SK-N-SH (cell line): ENCODE data around the gene CLCN6. TPM values are rescaled to one million over a fixed set of nuclear protein-coding genes. Genes with fewer than 3 reads are reported as not detected.

Experiments
- CTCF ChIA-PET: fragments of 300-600, 350-600 bp; formaldehyde crosslinking; extraction: SDS; loops from one replicate; lab custom pipeline; 2021; lab: Yijun Ruan, JAX
- POLR2A ChIA-PET: fragments of 350-600 bp; sonication (Branson Sonifier 250); formaldehyde crosslinking; extraction: SDS; loops from one replicate; lab custom pipeline; 2020; ENCODE audit warnings: antibody characterized with exemption, inconsistent platforms; lab: Yijun Ruan, JAX
- DNase-seq: peaks from one replicate; pipeline ENCODE4 v3.0.0; 2012
- H2AFZ ChIP-seq: fragments of 200-600 bp; sonication (generic); 2 replicates; pipeline ENCODE4 v1.8.1; 2016; ENCODE audit warnings: antibody characterized with exemption, mild to moderate bottlenecking, low read depth
- H3F3A ChIP-seq: fragments of 200-600 bp; sonication (generic); replicated peaks from 2 replicates; pipeline ENCODE3; 2016; ENCODE audit warnings: antibody characterized with exemption, mild to moderate bottlenecking; ENCODE audit not compliant: insufficient read depth
- H3K27ac ChIP-seq, 2 experiments: fragments of 200-500 bp in 1 of 2; fragments of 200-600 bp in 1 of 2; sonication (Bioruptor generic) in 1 of 2; sonication (generic), shearing (Covaris generic) in 1 of 2; 2 replicates each; pipeline versions ENCODE4 v1.5.1 to v1.6.1; 2014 to 2016; ENCODE audit warnings: low read depth in 2 of 2, inconsistent platforms in 1 of 2, low read length in 1 of 2, mild to moderate bottlenecking in 1 of 2, mixed read lengths in 1 of 2
- H3K27me3 ChIP-seq: fragments of 200-600 bp; sonication (generic), shearing (Covaris generic); 2 replicates; pipeline ENCODE4 v1.6.1; 2016; ENCODE audit warnings: mixed run types; ENCODE audit not compliant: insufficient read depth
- H3K36me3 ChIP-seq, 2 experiments: fragments of 200-500 bp in 1 of 2; fragments of 200-600 bp in 1 of 2; sonication (Bioruptor generic) in 1 of 2; sonication (generic) in 1 of 2; replicated peaks in 1 of 2; 2 replicates each; pipeline versions ENCODE3 to v1.5.1; 2014 to 2016; ENCODE audit warnings: low read length in 1 of 2, mild to moderate bottlenecking in 1 of 2; ENCODE audit not compliant: insufficient read depth in 2 of 2, control insufficient read depth in 1 of 2
- H3K4me1 ChIP-seq, 2 experiments: fragments of 200-500 bp in 1 of 2; fragments of 200-600 bp in 1 of 2; sonication (Bioruptor generic) in 1 of 2; sonication (generic), shearing (Covaris generic) in 1 of 2; 2 replicates each; pipeline versions ENCODE4 v1.5.1 to v1.6.1; 2014 to 2016; ENCODE audit warnings: low read depth in 1 of 2, low read length in 1 of 2, mixed run types in 1 of 2; ENCODE audit not compliant: insufficient read depth in 2 of 2, control insufficient read depth in 1 of 2
- H3K4me2 ChIP-seq: fragments of 200-600 bp; sonication (generic), shearing (Covaris generic); 2 replicates; pipeline ENCODE4 v1.6.1; 2017; ENCODE audit warnings: mixed run types
- H3K4me3 ChIP-seq, 2 experiments: fragments of 200-500 bp in 1 of 2; fragments of 200-600 bp in 1 of 2; sonication (Bioruptor generic) in 1 of 2; sonication (generic), shearing (Covaris generic) in 1 of 2; 2 replicates each; pipeline versions ENCODE4 v1.5.1 to v1.8.1; 2014 to 2016; ENCODE audit warnings: low read depth in 2 of 2, inconsistent platforms in 1 of 2, low read length in 1 of 2, mild to moderate bottlenecking in 1 of 2, mixed read lengths in 1 of 2, moderate library complexity in 1 of 2
- H3K79me2 ChIP-seq: fragments of 200-600 bp; sonication (generic); 2 replicates; pipeline ENCODE4 v1.8.1; 2017; ENCODE audit warnings: mild to moderate bottlenecking; ENCODE audit not compliant: insufficient read depth
- H3K9ac ChIP-seq: fragments of 200-600 bp; sonication (generic); 2 replicates; pipeline ENCODE4 v1.6.1; 2017; ENCODE audit warnings: mixed run types
- H3K9me2 ChIP-seq: fragments of 200-600 bp; sonication (generic); 2 replicates; pipeline ENCODE4 v1.6.1; 2017; ENCODE audit warnings: mixed run types
- H3K9me3 ChIP-seq: fragments of 200-600 bp; sonication (generic); 2 replicates; pipeline ENCODE4 v1.6.1; 2017; ENCODE audit warnings: mixed run types, mild to moderate bottlenecking, moderate library complexity
- H4K20me1 ChIP-seq: fragments of 200-600 bp; sonication (generic); 2 replicates; pipeline ENCODE4 v1.6.1; 2017; ENCODE audit warnings: mild to moderate bottlenecking, mixed run types; ENCODE audit not compliant: insufficient read depth
- GABPA ChIP-seq: IDR thresholded peaks from 2 replicates; pipeline ENCODE4 v1.4.0; 2012; ENCODE audit warnings: low read depth, mild to moderate bottlenecking
- RCOR1 ChIP-seq: fragments of 150-350 bp; IDR thresholded peaks from 2 replicates; pipeline ENCODE4 v1.6.1; 2017; ENCODE audit warnings: antibody characterized with exemption, low read length
- RFX5 ChIP-seq: IDR thresholded peaks from 2 replicates; pipeline ENCODE4 v1.6.1; 2012; ENCODE audit warnings: mild to moderate bottlenecking, improper control_type of control experiment, low read length
- RXRA ChIP-seq: IDR thresholded peaks from 2 replicates; pipeline ENCODE4 v1.4.0; 2012; ENCODE audit warnings: low read depth, mild to moderate bottlenecking, borderline replicate concordance
- WGBS: methylation state at CpG from one replicate; pipeline ENCODE4 v1.1.6; 2017; ENCODE audit warnings: low lambda C conversion rate; 5-methylcytosine and 5-hydroxymethylcytosine counted together
- polyA plus RNA-seq, 3 experiments: library from polyadenylated mRNA; depleted of rRNA; stranded (reverse); fragments of >200 nt; gene quantifications; 2 replicates each; pipeline ENCODE4 v1.2.3, GENCODE V29; 2012
- TF ChIP-seq, protein P1 (sequence below): IDR thresholded peaks from 2 replicates; pipeline ENCODE4; 2012
- TF ChIP-seq, protein P2 (sequence below): fragments of 150-350 bp; IDR thresholded peaks from 2 replicates; pipeline ENCODE4 v1.6.1; 2017; ENCODE audit warnings: antibody characterized with exemption, low read length, low read depth, borderline replicate concordance

CLCN6 gene
- polyA plus RNA-seq, 1 of the 3 experiments (the other 2 are of a cell fraction) = 7.4 TPM

DNA sequence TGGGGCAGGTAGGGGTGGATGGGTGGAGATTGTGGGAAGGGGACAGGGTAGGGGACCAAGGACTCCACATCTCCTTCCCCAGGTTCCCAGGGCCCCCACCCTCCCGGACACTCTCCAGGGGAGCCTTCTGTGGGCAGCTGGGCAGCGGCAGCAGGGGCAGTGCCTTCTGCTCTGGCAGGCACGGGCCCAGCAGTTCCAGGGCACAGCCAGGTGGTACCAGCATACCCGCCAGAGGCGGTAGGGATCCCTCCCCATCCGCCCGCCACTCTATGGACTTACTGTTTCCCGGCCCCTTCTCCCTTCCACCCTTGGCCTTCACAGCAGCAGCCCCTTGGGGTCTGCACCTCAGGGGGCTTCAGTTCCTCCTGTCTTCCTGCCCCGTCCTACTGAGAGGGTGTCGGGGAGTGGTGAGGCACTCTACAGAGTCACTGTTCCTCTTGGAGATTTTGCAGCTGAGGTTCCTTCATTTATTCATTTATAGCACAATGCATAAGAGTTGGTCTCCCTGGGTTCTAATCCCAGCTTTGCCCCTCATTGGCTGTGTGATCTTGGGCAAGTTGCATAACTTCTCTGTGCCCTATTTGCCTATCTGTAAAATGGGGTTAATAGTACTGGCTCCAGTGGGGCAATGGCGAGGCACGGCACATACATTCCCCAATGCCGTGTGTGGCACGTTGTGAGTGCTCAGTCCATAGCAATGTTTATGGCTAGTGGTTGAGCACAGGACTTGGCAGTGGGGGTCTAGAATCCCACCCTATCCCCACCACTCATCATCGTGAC, 27.0 kb upstream of the CLCN6 start:
- no peak overlapping the region for H3K4me3 ChIP-seq
- no peaks in the 10 kb centered on the region for H3K27me3 ChIP-seq
- 73% methylated on average over 11 of the region's 15 CpGs for WGBS
- no peak overlapping the region for H2AFZ ChIP-seq
- no peaks in the 10 kb centered on the region for H3K9me2 ChIP-seq
- no peaks in the 10 kb centered on the region for H3K79me2 ChIP-seq
- peaks cover 0 to 6% of the 10 kb centered on the region in 2 experiments; a peak in 1 of 4 replicates for H3K4me1 ChIP-seq
- H3K9ac ChIP-seq = no peak overlapping the region
- POLR2A ChIA-PET = no interaction called here
- DNase-seq = no peak
- H3F3A ChIP-seq = no peaks in the 10 kb centered on the region
- no peaks in the 10 kb centered on the region for H3K9me3 ChIP-seq
- CTCF ChIA-PET = interaction anchor here (0.8 kb wide), 1 partner anchor 11 kb away, joined by 3 read pairs; no protein-coding TSS in a partner anchor
- TF ChIP-seq, protein P1, sequence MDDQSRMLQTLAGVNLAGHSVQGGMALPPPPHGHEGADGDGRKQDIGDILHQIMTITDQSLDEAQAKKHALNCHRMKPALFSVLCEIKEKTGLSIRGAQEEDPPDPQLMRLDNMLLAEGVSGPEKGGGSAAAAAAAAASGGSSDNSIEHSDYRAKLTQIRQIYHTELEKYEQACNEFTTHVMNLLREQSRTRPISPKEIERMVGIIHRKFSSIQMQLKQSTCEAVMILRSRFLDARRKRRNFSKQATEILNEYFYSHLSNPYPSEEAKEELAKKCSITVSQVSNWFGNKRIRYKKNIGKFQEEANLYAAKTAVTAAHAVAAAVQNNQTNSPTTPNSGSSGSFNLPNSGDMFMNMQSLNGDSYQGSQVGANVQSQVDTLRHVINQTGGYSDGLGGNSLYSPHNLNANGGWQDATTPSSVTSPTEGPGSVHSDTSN = no peak
- no peak for TF ChIP-seq RXRA
- no peak for TF ChIP-seq RFX5
- TF ChIP-seq, protein P2, sequence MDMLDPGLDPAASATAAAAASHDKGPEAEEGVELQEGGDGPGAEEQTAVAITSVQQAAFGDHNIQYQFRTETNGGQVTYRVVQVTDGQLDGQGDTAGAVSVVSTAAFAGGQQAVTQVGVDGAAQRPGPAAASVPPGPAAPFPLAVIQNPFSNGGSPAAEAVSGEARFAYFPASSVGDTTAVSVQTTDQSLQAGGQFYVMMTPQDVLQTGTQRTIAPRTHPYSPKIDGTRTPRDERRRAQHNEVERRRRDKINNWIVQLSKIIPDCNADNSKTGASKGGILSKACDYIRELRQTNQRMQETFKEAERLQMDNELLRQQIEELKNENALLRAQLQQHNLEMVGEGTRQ = no peak
- TF ChIP-seq RCOR1 = no peak
- TF ChIP-seq, all 33 proteins: peak for 0
- Histone ChIP-seq H4K20me1 (no peaks in the 10 kb centered on the region), H3K4me2 (no peak overlapping the region), H3K36me3 (no peaks in the 10 kb centered on the region), H3K27ac (no peak overlapping the region)

DNA sequence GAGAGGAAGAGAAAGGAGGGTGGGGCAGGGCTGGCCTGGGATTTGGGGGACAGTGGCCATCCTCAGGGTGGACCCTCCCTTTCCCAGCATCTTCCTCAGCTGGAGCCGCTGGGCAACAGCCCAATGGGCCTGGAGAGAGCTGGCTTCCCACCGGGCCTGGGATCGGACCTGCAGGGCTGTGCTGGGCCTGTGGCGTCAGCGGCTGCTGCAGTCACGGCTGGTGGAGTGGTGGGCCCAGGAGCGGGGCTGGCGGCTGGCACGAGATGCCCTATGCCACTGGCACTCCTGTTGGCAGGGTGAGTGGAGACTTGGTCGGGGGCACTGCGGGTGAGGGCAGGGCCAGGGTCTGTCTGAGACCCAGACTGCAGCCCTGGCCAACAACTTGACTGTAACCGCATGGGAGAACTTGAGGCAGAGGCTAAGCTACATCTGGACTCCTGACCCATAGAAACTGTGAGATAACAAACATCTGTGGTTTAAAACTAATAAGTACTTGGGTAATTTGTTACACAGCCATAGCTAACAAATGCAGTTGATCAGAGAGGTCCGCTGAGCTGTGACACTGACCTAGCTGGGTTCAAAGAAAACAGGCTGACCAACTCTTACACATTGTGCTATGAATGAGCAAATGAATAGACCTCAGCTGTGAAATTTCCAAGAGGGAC, 26.1 kb upstream of the CLCN6 start:
- Histone ChIP-seq H3K4me1 (peaks cover 0 to 11% of the 10 kb centered on the region in 2 experiments; a peak in 1 of 4 replicates), H3K79me2 (no peaks in the 10 kb centered on the region), H3F3A (no peaks in the 10 kb centered on the region), H3K9me3 (no peaks in the 10 kb centered on the region), H3K9me2 (no peaks in the 10 kb centered on the region), H4K20me1 (no peaks in the 10 kb centered on the region), H3K4me3 (no peak overlapping the region), H3K4me2 (no peak overlapping the region)
- DNase-seq = no peak
- POLR2A ChIA-PET = no interaction called here
- WGBS = 75% methylated on average over 4 of the region's 13 CpGs
- TF ChIP-seq GABPA = no peak
- TF ChIP-seq, all 33 proteins: peak for 0
- Histone ChIP-seq H2AFZ (no peak overlapping the region), H3K27ac (no peak overlapping the region), H3K36me3 (no peaks in the 10 kb centered on the region), H3K27me3 (no peaks in the 10 kb centered on the region), H3K9ac (no peak overlapping the region)
- CTCF ChIA-PET = no interaction called here
